ENCODE data around the gene CCDC43.
"Not testable (repeated sequence)": the region's sequence is repeated elsewhere in the genome, so short reads cannot be mapped to it uniquely, and the experiment has no call there.

CCDC43 gene

GRCh38 chr17:44689477-44690217 is at the start of gene CCDC43:
CCDC43 (minus strand) TSS chr17:44689776; CDS start chr17:44689753, 23 bp downstream.
- DNase-seq, result peak; percentile 83 to 92 (median 88)

- no peak for DNase-seq
Measured at GRCh38 chr17:44738214-44738906, 48.8 kb upstream of the CCDC43 start.

GRCh38 chr17:44736551-44737240 is 47.1 kb upstream of the CCDC43 start:
- no peak for DNase-seq

GRCh38 chr17:44734272-44734671 is 44.7 kb upstream of the CCDC43 start:
- DNase-seq, result no peak

- DNase-seq, result no peak
Measured at GRCh38 chr17:44733753-44734152, 44.2 kb upstream of the CCDC43 start.

- not testable (repeated sequence) for DNase-seq
Measured at GRCh38 chr17:44726121-44726520, 36.5 kb upstream of the CCDC43 start.

GRCh38 chr17:44722254-44722653 is 32.7 kb upstream of the CCDC43 start:
- no peak for DNase-seq

GRCh38 chr17:44719444-44719843 is 29.9 kb upstream of the CCDC43 start:
- DNase-seq, result no peak

GRCh38 chr17:44708401-44709263 is 19.1 kb upstream of the CCDC43 start, which contains the start of gene DBF4B:
DBF4B (plus strand) TSS chr17:44708665; CDS start chr17:44708821, 156 bp downstream.
- peak; percentile 70 to 90 (median 80) for DNase-seq

- DNase-seq, result no peak
Measured at GRCh38 chr17:44707755-44708400, 18.3 kb upstream of the CCDC43 start.

- not testable (repeated sequence) for DNase-seq
Measured at GRCh38 chr17:44700288-44700687, 10.7 kb upstream of the CCDC43 start.

GRCh38 chr17:44693609-44694008 is 4.0 kb upstream of the CCDC43 start:
- no peak for DNase-seq

- peak in 1 of 6 experiments; percentile 6 for DNase-seq
Measured at GRCh38 chr17:44690746-44691306, 1.2 kb upstream of the CCDC43 start.

GRCh38 chr17:44688675-44689476 is 700 bp downstream of the CCDC43 start:
- DNase-seq, result no peak

- DNase-seq, result no peak
Measured at GRCh38 chr17:44688200-44688599, 1.4 kb downstream of the CCDC43 start.

- no peak for DNase-seq
Measured at GRCh38 chr17:44687756-44688155, 1.8 kb downstream of the CCDC43 start.

GRCh38 chr17:44683303-44683702 is 6.3 kb downstream of the CCDC43 start:
- not testable (repeated sequence) for DNase-seq

- DNase-seq, result no peak
Measured at GRCh38 chr17:44677136-44677535, 12.4 kb downstream of the CCDC43 start.

- no peak for DNase-seq
Measured at GRCh38 chr17:44673893-44674292, 15.7 kb downstream of the CCDC43 start.

GRCh38 chr17:44672479-44673093 is 17.0 kb downstream of the CCDC43 start:
- DNase-seq, result no peak
